ENCODE measurements around the gene ZNF273.

GRCh38 chr7:64908358-64908757 lies 5.3 kb downstream of the ZNF273 start:
- no peak for TF ChIP-seq CTCF (IDR thresholded peaks at IDR 0.05)
- TF ChIP-seq POLR2A (IDR thresholded peaks at IDR 0.05; ENCODE audit: low read depth): no peak
- TF ChIP-seq EP300 (IDR thresholded peaks at IDR 0.05): no peak
